GM10847 (cell line): ENCODE results near the gene FBXO33.
A peak's percentile ranks its signal among the peaks of the same experiment; 100 is the strongest.

Experiments
- POLR2A ChIP-seq: IDR thresholded peaks from 2 replicates; pipeline ENCODE4 v1.6.1; 2011; ENCODE audit not compliant: insufficient read length; ENCODE audit errors: extremely low read depth

Gene FBXO33

DNA sequence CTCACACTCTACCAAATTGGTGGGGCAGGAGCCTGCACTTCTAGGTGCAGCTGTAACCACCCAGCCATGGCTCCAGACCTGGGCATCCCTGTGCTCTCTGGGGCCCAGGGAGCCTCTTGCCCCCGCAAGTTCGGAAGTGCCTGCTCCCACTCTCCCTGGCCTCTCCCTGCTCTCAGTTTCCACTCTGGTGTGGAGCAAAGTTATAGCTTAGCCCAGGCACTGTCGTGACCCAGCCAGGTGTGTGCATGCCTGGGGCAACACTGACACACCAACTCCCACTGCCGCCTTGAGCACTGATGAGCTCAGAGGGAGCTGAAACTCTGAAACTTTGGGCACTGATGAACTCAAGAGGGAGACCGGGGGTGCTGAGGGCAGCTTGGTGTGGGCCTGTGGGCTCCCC, 8.7 kb upstream of the FBXO33 start:
- no peak for TF ChIP-seq POLR2A

DNA sequence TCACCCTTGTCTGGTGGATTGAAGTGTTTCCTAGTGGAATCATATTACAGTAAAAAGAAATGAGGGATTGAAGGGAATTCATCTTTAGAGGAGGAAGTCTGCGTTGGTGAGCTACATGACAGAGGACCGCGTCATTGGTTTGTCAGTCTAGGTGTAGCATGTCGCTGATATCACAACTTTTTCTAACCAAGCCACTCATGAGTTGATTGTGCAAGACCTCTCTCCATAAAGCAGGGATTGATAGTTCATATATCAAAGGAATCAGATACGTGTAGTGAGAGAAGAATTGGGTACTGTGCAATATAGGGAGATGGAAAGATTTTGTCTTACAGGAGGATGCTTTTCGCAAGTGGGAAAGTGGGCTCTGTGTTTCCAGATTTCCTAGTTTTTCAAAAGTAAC, 3.0 kb upstream of the FBXO33 start:
- no peak for TF ChIP-seq POLR2A

DNA sequence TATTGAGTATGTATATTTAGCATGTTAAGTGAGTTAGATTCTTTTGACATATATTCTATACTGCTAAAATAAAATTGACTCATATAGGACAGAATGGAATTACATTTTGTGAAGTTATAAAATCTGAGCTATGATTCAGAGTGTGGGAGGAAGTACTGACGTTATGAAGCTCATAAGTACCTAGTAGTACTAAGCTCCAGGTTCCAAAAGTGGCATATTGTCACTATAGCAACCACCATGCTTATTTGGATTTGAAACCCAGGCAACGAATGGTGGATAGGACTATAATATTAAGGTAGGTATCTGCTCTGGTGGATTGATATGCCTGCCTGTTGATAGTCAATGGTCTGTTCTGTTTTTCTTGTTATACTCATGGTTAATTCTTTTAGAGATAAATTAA, 2.2 kb upstream of the FBXO33 start:
- TF ChIP-seq POLR2A = no peak

DNA sequence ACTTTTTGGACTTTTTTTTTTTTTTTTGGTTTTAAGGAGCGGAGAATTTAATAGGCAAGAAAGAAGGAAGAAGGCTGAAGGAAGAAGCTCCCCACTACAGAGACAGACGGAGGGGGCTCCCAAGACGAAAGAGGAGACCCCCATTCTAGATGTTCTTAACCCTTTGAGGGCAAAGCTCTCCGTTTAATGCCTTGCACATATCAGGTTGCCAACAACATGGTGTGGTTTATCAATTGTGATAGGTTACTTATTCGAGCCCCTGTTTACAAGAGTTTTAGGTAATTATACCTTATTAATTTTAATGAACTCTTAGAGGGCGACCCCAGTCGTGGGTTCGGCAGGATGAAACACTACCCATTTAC, 1.2 kb upstream of the FBXO33 start:
- TF ChIP-seq POLR2A = no peak

DNA sequence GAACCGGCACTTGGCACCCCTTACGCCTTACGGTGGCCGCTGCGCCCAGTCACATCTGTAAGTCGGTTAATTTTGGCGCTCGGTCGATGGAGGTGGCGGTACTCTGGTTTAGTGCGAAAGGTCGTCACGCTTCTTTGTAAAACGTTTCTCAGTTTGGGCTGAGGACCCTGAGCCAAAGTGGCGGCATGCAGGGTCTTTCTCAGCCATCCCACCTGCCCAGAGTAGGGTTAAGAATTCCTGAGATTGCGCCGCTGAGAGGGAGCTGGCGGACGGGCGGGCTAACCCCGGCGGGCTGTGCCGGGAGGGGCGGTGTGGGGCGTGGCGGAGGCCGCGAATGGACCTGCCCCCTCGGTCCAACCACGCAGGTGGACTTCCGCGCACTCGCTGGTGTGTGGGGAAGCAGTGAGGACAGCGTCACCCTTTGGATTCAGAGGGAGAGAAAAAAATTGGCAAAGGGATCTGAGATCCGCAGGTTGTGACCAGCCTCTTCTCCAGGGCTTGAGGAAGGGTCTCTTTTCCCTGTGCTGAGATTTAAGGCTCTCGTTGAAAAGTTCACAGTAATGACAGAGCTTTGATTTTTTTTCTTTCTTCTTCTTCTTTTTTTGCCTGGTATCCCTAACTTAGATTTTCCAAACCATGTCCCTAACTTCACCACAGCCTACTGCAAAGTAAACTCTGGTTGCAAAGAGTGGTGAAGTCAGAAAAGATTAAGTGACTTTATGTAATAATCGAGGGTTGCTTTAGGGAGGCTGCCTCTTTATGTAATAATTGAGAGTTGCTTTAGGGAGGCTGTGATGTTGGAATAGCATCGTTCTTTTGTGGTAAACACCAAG, 602 bp upstream of the FBXO33 start:
- peak; percentile 49 for TF ChIP-seq POLR2A

DNA sequence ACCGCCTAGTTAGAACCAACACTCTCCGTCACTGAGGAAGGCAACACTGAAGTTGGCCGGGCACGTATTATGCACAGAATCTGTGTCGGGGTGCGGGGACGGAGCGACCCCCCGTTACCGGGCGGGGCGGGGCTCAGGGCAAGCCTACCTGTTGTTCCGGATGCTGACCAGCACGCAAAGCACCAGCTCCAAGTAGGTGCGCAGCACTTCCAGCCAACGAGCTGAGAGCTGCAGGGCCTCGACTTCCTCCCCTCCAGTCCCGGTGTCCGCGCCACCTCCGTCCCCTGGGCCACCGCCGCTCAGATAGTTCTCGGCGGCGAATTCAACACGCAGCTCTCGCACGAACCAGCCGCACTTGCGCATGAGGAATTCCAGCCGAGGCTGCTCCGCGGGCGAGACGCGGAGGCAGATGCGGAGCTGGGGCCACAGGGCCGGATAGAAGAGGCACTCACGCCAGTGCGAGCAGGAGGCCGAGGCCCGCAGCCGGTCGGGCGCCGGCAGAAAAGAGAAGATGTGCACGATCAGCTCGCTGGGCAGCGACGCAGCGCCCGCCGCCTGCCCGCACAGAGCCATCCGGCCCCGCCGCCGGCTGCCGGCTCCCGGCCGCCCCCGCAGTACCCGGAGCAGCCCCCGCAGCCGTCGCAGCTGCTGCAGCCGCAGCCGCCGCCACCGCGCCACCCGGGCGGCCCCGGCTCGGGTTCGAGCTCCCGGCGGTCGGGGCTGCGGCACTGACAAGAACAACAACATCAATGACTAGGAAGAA, 636 bp downstream of the FBXO33 start:
- TF ChIP-seq POLR2A = peak; percentile 55

DNA sequence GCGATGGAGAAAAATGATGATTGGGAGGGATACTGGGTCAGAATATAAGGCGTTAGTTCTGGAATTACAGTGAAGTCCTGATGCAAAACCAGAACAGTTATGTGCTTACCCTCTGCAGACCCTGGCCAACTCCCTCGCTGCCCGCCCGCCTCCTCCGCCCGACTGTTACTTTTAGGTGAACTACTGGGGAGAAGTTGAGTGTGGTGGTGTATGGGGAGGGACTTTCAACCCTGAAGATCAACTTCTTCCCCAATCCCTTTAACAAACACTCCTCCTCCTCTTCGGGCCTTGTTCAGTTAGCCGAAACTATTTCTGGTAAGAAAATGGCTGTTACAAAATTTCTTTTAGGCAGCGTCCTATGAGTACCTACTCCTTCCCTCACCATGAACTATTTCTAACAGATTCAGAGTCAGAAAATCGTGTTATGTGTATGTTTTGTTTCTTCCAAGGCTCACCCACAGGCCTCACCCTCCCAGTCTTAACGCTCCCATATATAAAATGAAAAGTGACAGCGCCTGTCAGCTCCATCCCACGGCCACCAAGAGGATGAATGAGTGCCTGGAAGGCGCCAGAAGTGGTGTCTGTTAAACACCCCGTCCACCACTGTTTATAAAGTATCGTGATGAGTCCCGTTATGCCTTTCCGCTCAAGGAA, 1.3 kb downstream of the FBXO33 start:
- no peak for TF ChIP-seq POLR2A

DNA sequence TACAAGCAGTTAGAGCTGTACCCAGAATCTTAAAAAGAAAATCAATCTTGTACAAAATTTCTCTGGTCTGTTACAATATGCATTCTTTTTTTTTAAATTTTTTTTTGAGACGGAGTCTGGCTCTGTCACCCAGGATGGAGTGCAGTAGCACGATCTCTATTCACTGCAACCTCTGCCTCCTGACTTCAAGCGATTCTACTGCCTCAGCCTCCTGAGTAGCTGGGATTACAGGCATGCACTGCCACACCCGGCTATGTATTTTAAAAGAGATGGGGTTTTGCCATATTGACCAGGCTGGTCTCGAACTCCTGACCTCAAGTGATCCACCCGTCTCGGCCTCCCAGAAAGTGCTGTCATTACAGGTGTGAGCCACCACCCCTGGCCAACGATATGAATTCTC, 4.1 kb downstream of the FBXO33 start:
- no peak for TF ChIP-seq POLR2A

DNA sequence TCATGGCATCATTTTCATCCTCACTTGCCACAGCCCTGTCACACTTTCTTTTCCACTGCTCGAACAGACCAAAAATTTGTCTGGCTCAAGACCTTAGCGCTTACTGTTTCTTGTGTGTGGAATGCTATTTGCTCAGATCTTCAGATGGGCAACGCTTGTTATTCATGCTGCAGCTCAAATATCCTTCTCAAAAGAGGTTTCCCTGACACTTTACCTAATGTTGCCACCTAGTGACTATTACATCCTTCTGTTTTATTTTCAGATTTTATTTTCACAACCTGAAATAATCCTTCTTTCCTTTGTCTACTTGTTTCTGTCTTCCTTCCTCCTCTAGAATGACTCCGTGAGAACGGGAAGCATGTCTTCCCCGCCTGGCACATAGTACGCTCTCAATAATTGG, 5.6 kb downstream of the FBXO33 start:
- no peak for TF ChIP-seq POLR2A

DNA sequence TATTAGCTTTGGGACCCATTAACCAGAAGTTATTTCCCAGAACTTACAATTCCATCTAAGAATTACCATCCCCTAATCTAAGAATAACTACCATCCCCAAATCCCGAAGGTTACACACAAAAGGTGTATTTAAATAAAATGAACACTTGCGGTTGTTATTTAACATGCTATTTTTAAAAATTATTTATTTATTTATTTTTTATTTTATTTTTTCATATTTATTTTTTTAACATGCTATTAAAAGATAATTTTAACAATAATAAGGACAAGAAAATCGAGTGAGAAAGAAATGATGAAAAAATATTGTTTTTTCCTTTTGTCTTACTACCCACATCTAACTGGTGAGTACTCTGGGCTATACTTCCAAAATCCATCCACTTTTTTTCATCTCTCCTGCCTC, 6.3 kb downstream of the FBXO33 start:
- TF ChIP-seq POLR2A = no peak

DNA sequence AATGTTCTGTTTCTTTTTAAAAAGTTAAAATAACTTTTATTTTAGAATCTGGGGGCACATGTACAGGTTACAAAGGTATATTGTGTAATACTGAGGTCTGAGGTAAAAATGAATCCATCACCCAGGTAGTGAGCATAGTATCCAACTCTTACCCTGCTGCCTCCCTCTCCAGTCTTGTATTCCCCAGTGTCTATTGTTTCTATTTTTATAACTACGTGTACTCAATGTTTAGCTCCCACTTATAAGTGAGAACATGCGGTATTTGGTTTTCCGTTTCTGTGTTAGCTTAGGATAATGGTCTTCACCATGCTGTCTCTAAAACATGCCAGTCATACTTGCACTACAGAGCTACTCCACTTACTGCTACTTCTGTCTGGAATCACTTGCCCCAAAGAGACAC, 8.4 kb downstream of the FBXO33 start:
- no peak for TF ChIP-seq POLR2A

DNA sequence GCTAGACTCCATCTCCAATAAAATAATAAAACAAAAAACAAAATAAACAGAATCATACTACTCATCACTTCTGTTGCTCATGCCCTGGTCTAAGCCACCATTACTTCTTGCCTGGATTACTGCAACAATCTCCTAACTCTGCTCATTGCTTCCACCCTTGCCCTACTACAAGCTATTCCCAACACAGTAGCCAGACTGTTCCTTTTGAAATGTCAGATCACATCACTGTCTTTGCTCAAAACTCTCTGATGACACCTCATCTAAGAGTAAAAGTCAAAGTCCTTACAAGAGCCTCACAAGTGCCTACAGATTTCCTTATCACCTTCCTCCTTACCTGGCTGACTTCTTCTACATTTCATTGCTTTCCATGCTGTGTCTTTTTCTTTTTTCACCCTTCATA, 10.0 kb downstream of the FBXO33 start:
- no peak for TF ChIP-seq POLR2A

DNA sequence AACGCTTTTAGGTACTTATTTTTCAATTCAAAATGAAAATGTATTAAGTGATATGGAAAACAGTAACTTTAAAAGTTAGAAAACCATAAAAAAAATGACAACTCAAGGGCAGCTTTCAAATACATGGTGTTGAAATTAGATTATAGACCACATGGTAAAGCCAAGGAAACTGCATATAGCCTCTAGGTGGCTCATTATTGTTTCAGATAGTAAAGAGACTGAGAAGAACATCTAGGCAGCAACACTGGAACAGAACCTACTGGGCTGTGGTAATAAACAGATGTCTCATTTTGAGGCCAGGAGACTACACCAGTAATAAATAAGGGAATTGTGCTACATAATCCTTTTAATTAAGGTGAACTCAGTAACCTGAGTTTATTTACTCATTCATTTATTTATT, 13.0 kb downstream of the FBXO33 start:
- no peak for TF ChIP-seq POLR2A

DNA sequence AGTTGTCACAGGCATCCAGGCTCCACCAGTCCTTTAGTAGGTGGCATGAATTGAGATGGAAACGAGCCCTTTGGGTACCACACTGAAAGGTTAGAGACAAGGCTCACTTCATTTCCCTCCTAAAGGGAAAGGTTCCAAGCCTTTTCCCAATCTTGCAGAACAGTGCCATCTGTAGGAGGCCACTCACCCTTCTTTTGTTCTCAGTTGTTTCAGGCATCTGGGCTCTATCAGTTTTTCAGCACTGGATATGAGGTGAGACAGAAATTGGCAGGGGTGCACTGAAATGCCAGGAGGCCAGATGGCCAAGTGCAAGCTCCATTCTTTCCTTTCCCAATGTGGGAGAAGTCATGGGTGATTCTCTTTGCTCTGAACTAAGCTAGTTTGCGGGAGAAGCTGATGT, 15.2 kb downstream of the FBXO33 start:
- no peak for TF ChIP-seq POLR2A

DNA sequence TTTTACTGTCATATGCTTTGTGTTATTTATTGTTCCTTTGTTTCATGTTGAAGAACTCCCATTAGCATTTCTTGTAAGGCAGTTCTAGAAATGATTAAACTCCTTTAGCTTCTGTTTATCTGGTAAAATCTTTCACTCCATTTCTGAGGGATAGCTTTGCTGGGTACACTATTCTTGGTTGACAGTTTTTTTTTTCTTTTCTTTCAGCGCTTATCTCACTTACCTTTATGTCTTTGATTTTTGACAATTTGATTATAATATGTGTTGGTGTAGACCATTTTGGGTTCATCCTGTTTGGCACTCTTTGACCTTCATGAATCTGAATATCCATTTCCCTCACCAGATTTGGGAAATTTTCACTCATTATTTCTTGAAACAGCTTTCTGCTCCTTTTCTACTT, 16.2 kb downstream of the FBXO33 start:
- no peak for TF ChIP-seq POLR2A

DNA sequence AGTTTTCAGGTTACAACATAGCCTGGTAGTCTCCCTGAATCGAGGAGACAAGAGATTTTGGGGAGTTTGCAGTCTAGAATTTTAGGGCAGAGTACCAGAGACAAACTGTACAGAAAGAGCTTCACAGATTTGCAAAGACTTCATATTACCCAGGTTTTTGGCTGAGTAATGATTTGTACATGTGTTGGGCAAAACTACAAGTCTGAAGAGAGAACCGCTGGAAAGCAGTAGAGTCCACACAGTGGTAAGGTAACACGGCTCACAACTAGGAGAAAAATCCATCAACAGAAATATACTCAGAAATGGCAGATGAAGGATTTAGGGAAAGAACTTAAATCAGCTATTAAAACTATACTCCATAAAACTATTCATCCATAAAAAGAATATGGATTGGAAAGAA, 25.7 kb downstream of the FBXO33 start:
- no peak for TF ChIP-seq POLR2A
